Mucosa of stomach (tissue), 1 donor: ENCODE measurements around the gene NELFCD.
A peak's percentile ranks its signal among the peaks of the same experiment; 100 is the strongest.
"Not testable (repeated sequence)": the region's sequence is repeated elsewhere in the genome, so short reads cannot be mapped to it uniquely, and the experiment has no call there.

Source experiments
- H3K27me3 ChIP-seq: one replicate; pipeline ENCODE4 v1.7.0; 2013; ENCODE audit warnings: mild to moderate bottlenecking, low read length; ENCODE audit not compliant: control insufficient read depth, insufficient read depth
- H3K36me3 ChIP-seq: one replicate; pipeline ENCODE4 v1.7.0; 2013; ENCODE audit warnings: low read length; ENCODE audit not compliant: control insufficient read depth, insufficient read depth
- H3K4me1 ChIP-seq: one replicate; pipeline ENCODE4 v1.7.0; 2013; ENCODE audit warnings: mild to moderate bottlenecking, low read length; ENCODE audit not compliant: control insufficient read depth, insufficient read depth
- H3K4me3 ChIP-seq: one replicate; pipeline ENCODE4 v1.7.0; 2013; ENCODE audit warnings: low read length
- H3K9ac ChIP-seq: one replicate; pipeline ENCODE4 v1.7.0; 2013; ENCODE audit warnings: mild to moderate bottlenecking, low read length, moderate library complexity
- H3K9me3 ChIP-seq: one replicate; pipeline ENCODE4 v1.7.0; 2013; ENCODE audit warnings: mild to moderate bottlenecking, low read length, moderate library complexity; ENCODE audit not compliant: control insufficient read depth
- donor health status: Pancreatic carcinoma.

Gene NELFCD

GRCh38 chr20:59007665-59008511, 26.8 kb downstream of the NELFCD start:
- no peaks in the 10 kb centered on the region for H3K9me3 ChIP-seq
- H3K4me3 ChIP-seq = no peak overlapping the region
- H3K4me1 ChIP-seq = peaks cover 58% of the 10 kb centered on the region
- no peaks in the 10 kb centered on the region for H3K36me3 ChIP-seq
- H3K27me3 ChIP-seq = no peaks in the 10 kb centered on the region
- H3K9ac ChIP-seq = peak overlapping the region; percentile 45

DNA sequence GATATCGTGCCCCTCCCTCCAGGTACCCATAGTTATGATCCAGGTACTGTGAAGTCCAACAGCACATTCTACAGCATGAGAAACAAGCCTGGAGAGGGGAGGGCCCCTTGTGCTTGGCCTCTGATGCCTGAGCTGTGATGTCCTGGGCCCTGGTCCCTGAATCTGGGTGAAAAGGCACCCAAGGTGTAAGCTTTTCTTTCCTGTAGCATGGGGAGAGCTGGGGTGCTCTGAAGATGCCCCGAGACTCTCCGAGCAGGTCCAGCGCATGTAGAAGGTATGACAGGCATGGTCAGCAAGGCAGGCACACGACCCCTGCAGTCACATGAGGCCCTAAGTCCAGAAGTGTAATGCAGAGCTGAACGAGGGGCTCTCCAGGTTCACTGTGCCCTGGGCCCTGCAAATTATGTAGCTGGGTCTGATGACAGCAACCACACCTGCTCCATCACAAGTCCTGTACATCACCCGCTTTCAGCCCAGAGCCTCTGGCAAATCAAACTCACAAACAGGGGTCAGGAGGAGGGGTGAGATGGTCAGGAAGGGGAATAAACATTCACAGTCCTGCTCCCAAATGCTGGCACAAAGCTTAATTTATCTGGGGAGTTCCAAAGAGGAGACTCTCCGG, 27.8 kb downstream of the NELFCD start:
- no peaks in the 10 kb centered on the region for H3K27me3 ChIP-seq
- no peaks in the 10 kb centered on the region for H3K9me3 ChIP-seq
- no peak overlapping the region for H3K9ac ChIP-seq
- H3K4me3 ChIP-seq = no peak overlapping the region
- no peaks in the 10 kb centered on the region for H3K36me3 ChIP-seq
- peaks cover 54% of the 10 kb centered on the region for H3K4me1 ChIP-seq

GRCh38 chr20:59010321-59010994, 29.4 kb downstream of the NELFCD start:
- no peak overlapping the region for H3K4me3 ChIP-seq
- no peak overlapping the region for H3K9ac ChIP-seq
- no peaks in the 10 kb centered on the region for H3K9me3 ChIP-seq
- H3K4me1 ChIP-seq = peaks cover 41% of the 10 kb centered on the region
- no peaks in the 10 kb centered on the region for H3K36me3 ChIP-seq
- H3K27me3 ChIP-seq = no peaks in the 10 kb centered on the region

DNA sequence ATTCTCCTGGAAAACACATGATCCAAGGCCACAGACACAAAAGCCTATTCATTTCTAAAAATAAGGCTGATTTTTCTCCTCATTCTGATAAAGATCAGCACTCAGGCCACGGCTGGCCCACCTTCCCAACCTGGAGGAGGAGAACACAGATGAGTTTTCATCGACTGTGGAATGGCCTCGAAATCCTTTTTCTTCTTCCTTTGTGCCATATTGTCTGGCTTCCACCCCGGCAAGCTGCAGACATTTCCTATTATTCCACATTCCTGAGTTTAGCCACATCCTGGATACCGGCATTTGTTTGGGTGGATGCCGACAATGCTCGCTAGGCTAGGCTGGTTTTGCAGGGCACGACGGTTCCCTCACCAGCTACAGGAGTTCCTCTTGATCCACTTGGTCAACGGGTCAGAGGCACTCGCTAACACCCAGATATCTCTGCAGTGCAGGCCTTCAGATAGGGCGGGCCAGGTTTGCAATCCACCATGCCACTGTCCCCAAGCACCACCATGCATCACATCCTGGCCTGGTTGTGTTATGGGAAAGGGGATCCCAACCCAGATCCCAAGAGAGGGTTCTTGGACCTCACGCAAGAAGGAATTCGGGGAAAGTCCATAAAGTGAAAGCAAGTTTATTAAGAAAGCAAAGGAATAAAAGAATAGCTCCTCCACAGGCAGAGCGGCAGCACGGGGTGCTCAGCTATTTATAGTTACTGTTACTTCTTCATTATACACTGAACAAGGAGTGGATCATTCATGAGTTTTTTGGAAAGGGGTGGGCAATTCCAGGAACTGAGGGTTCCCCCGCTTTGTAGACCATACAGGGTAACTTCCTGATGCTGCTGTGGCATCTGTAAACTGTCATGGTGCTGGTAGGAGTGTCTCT, 30.2 kb downstream of the NELFCD start:
- H3K4me1 ChIP-seq = peaks cover 34% of the 10 kb centered on the region
- no peaks in the 10 kb centered on the region for H3K27me3 ChIP-seq
- H3K9ac ChIP-seq = no peak overlapping the region
- no peaks in the 10 kb centered on the region for H3K9me3 ChIP-seq
- no peak overlapping the region for H3K4me3 ChIP-seq
- no peaks in the 10 kb centered on the region for H3K36me3 ChIP-seq

DNA sequence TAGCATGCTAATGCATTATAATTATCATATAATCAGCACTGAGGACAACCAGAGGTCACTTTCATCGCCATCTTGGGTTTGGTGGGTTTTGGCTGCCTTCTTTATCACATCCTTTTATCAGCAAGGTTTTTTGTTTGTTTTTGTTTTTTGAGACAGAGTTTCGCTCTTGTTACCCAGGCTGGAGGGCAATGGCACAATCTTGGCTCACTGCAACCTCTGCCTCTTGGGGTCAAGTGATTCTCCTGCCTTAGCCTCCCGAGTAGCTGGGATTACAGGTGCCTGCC, 30.8 kb downstream of the NELFCD start:
- not testable (repeated sequence) for H3K27me3 ChIP-seq, H3K9ac ChIP-seq, H3K9me3 ChIP-seq, H3K4me3 ChIP-seq, H3K36me3 ChIP-seq
- H3K4me1 ChIP-seq = peaks cover 31% of the 10 kb centered on the region

GRCh38 chr20:59013031-59013951, 32.2 kb downstream of the NELFCD start:
- H3K9ac ChIP-seq = no peak overlapping the region
- peaks cover 20% of the 10 kb centered on the region for H3K4me1 ChIP-seq
- H3K4me3 ChIP-seq = no peak overlapping the region
- no peaks in the 10 kb centered on the region for H3K36me3 ChIP-seq
- no peaks in the 10 kb centered on the region for H3K9me3 ChIP-seq
- no peaks in the 10 kb centered on the region for H3K27me3 ChIP-seq

GRCh38 chr20:59013959-59014608, 33.0 kb downstream of the NELFCD start:
- no peaks in the 10 kb centered on the region for H3K27me3 ChIP-seq
- no peaks in the 10 kb centered on the region for H3K9me3 ChIP-seq
- no peaks in the 10 kb centered on the region for H3K36me3 ChIP-seq
- no peak overlapping the region for H3K4me3 ChIP-seq
- H3K9ac ChIP-seq = no peak overlapping the region
- H3K4me1 ChIP-seq = peaks cover 20% of the 10 kb centered on the region

- no peaks in the 10 kb centered on the region for H3K36me3 ChIP-seq
- H3K9ac ChIP-seq = no peak overlapping the region
- H3K4me1 ChIP-seq = peaks cover 18% of the 10 kb centered on the region
- no peak overlapping the region for H3K4me3 ChIP-seq
- H3K9me3 ChIP-seq = no peaks in the 10 kb centered on the region
- H3K27me3 ChIP-seq = no peaks in the 10 kb centered on the region
Observed at GRCh38 chr20:59014680-59015389, 33.8 kb downstream of the NELFCD start.

GRCh38 chr20:59015411-59015810, 34.4 kb downstream of the NELFCD start:
- Histone ChIP-seq H3K27me3 (no peaks in the 10 kb centered on the region), H3K4me3 (no peak overlapping the region), H3K9ac (no peak overlapping the region), H3K4me1 (peaks cover 13% of the 10 kb centered on the region), H3K36me3 (no peaks in the 10 kb centered on the region), H3K9me3 (no peaks in the 10 kb centered on the region)

- no peak overlapping the region for H3K4me3 ChIP-seq
- H3K4me1 ChIP-seq = peaks cover 6% of the 10 kb centered on the region
- no peaks in the 10 kb centered on the region for H3K27me3 ChIP-seq
- no peak overlapping the region for H3K9ac ChIP-seq
- no peaks in the 10 kb centered on the region for H3K9me3 ChIP-seq
- H3K36me3 ChIP-seq = no peaks in the 10 kb centered on the region
Observed at GRCh38 chr20:59015812-59016711, 35.0 kb downstream of the NELFCD start.
